Gastrocnemius medialis (tissue), 4 donors: ENCODE results near the gene EIF2S2. TPM values are rescaled to one million over a fixed set of nuclear protein-coding genes. Genes with fewer than 3 reads are reported as not detected.

Experiments used
- ATAC-seq, 2 donors: fragments of 150-250 bp; one replicate each; pipeline ENCODE4 v1.9.1; 2016
- DNase-seq, 2 donors: peaks; one replicate each; pipeline ENCODE4 v3.0.0-alpha.2; 2019
- H3K27ac ChIP-seq, 4 donors: fragments of 200-600 bp; sonication (generic); 1 replicate in 1 of 4; 2 replicates in 3 of 4; pipeline ENCODE4 v1.5.1; 2016 to 2018; ENCODE audit warnings: mild to moderate bottlenecking in 2 of 4, moderate library complexity in 1 of 4
- H3K27me3 ChIP-seq, 3 donors: fragments of 200-600 bp; sonication (generic) in 2 of 3; 1 replicate in 1 of 3; 2 replicates in 2 of 3; pipeline versions ENCODE4 v1.5.1 to v1.6.0; 2016 to 2019; ENCODE audit warnings: mild to moderate bottlenecking in 1 of 3, moderate library complexity in 1 of 3
- H3K36me3 ChIP-seq, 2 donors: fragments of 200-600 bp; sonication (generic) in 1 of 2; one replicate each; pipeline ENCODE4 v1.5.1; 2017 to 2018
- H3K4me1 ChIP-seq, 2 donors: fragments of 200-600 bp; sonication (generic) in 1 of 2; one replicate each; pipeline ENCODE4 v1.5.1; 2016 to 2017; ENCODE audit warnings: mild to moderate bottlenecking in 2 of 2
- H3K4me3 ChIP-seq, 4 donors: fragments of 200-600 bp; sonication (generic) in 3 of 4; 1 replicate in 1 of 4; 2 replicates in 3 of 4; pipeline ENCODE4 v1.5.1; 2016 to 2019; ENCODE audit warnings: mild to moderate bottlenecking in 2 of 4
- H3K9me3 ChIP-seq, 3 donors: fragments of 200-600 bp; sonication (generic) in 2 of 3; 1 replicate in 1 of 3; 2 replicates in 2 of 3; pipeline ENCODE4 v1.5.1; 2016 to 2019
- CTCF ChIP-seq, 5 experiments: fragments of 450-650 bp in 3 of 5; fragments of 200-600 bp in 2 of 5; sonication (generic) in 2 of 5; IDR thresholded peaks in 4 of 5; conservative IDR thresholded peaks in 1 of 5; 1 replicate in 4 of 5; 2 replicates in 1 of 5; pipeline ENCODE4 v1.5.1; 2016 to 2019; ENCODE audit warnings: antibody characterized with exemption in 5 of 5, mild to moderate bottlenecking in 3 of 5, moderate library complexity in 3 of 5
- POLR2A ChIP-seq, 2 donors: fragments of 450-650 bp; IDR thresholded peaks; one replicate each; pipeline ENCODE4 v1.6.1; 2017; ENCODE audit warnings: antibody characterized with exemption in 2 of 2, mild to moderate bottlenecking in 2 of 2, moderate library complexity in 2 of 2
- in situ Hi-C, 4 donors: fragments of 200-750 bp; cut with MboI; loops; one replicate each; pipeline versions ENCODE4 v1.15.0 to v1.8.0; 2017; ENCODE audit warnings: low sequenced_read_pairs in 4 of 4
- intact Hi-C: fragments of 100-400 bp; cut with DNase I; formaldehyde crosslinking; loops from one replicate; pipeline ENCODE4 v1.15.1; 2023; ENCODE audit warnings: low total_unique reads
- total RNA-seq, 4 donors: library from RNA; depleted of rRNA; stranded (reverse); fragments of >200 nt; gene quantifications; one replicate each; pipeline versions ENCODE4 v1.1.0 to v1.2.3, GENCODE V29; 2016

The EIF2S2 gene
- total RNA-seq, 4 donors from 2014 or later: 79.0 to 85.2 (median 83.9) TPM

- Histone ChIP-seq H3K4me1 (no peaks in the 10 kb centered on the region), H3K4me3 (no peak overlapping the region), H3K27me3 (no peaks in the 10 kb centered on the region), H3K9me3 (no peaks in the 10 kb centered on the region), H3K36me3 (no peaks in the 10 kb centered on the region), H3K27ac (no peak overlapping the region)
- intact Hi-C loops: no loop called here
- no peak for DNase-seq
- TF ChIP-seq CTCF (IDR thresholded peaks at IDR 0.05 in 4 of 5, conservative IDR thresholded peaks at IDR 0.05 in 1 of 5) (no peak), POLR2A (IDR thresholded peaks at IDR 0.05) (no peak)
- no peak for ATAC-seq
- in situ Hi-C loops: loop anchor here in 1 of 4 donors (25.0 kb wide), 1 partner anchor 661 kb away; no protein-coding TSS in a partner anchor
Observed at GRCh38 chr20:34123309-34123708, 11.3 kb upstream of the EIF2S2 start.

GRCh38 chr20:34122274-34122980, 10.4 kb upstream of the EIF2S2 start:
- TF ChIP-seq POLR2A (IDR thresholded peaks at IDR 0.05): no peak
- no peak for TF ChIP-seq CTCF (IDR thresholded peaks at IDR 0.05 in 4 of 5, conservative IDR thresholded peaks at IDR 0.05 in 1 of 5)
- Histone ChIP-seq H3K27me3 (no peaks in the 10 kb centered on the region), H3K9me3 (no peaks in the 10 kb centered on the region), H3K4me1 (no peaks in the 10 kb centered on the region), H3K4me3 (no peak overlapping the region), H3K27ac (no peak overlapping the region), H3K36me3 (no peaks in the 10 kb centered on the region)
- DNase-seq (no peak), ATAC-seq (no peak)
- in situ Hi-C loops: loop anchor here in 1 of 4 donors (25.0 kb wide), 1 partner anchor 660 kb away; no protein-coding TSS in a partner anchor
- intact Hi-C loops: no loop called here

- no peak overlapping the region for H3K27ac ChIP-seq
- ATAC-seq: no peak
- H3K4me1 ChIP-seq: no peaks in the 10 kb centered on the region
- intact Hi-C loops (loop anchor here (2.0 kb wide), 1 partner anchor 15 kb away; no protein-coding TSS in a partner anchor), in situ Hi-C loops (loop anchor here in 1 of 4 donors (25.0 kb wide), 1 partner anchor 658 kb away; no protein-coding TSS in a partner anchor)
- H3K36me3 ChIP-seq: no peaks in the 10 kb centered on the region
- no peaks in the 10 kb centered on the region for H3K9me3 ChIP-seq
- TF ChIP-seq POLR2A (IDR thresholded peaks at IDR 0.05) (no peak), CTCF (IDR thresholded peaks at IDR 0.05 in 4 of 5, conservative IDR thresholded peaks at IDR 0.05 in 1 of 5) (no peak)
- no peaks in the 10 kb centered on the region for H3K27me3 ChIP-seq
- DNase-seq: no peak
- H3K4me3 ChIP-seq: no peak overlapping the region
Observed at GRCh38 chr20:34120213-34120612, 8.2 kb upstream of the EIF2S2 start.

GRCh38 chr20:34115232-34115631, 3.2 kb upstream of the EIF2S2 start:
- Histone ChIP-seq H3K9me3 (no peaks in the 10 kb centered on the region), H3K27me3 (no peaks in the 10 kb centered on the region), H3K36me3 (no peaks in the 10 kb centered on the region), H3K4me1 (peaks cover 7 to 10% of the 10 kb centered on the region in 2 donors), H3K4me3 (no peak overlapping the region), H3K27ac (no peak overlapping the region)
- intact Hi-C loops (no loop called here), in situ Hi-C loops (loop anchor here in 1 of 4 donors (25.0 kb wide), 1 partner anchor 653 kb away; no protein-coding TSS in a partner anchor)
- no peak for DNase-seq
- ATAC-seq: no peak
- TF ChIP-seq POLR2A (IDR thresholded peaks at IDR 0.05) (no peak), CTCF (IDR thresholded peaks at IDR 0.05 in 4 of 5, conservative IDR thresholded peaks at IDR 0.05 in 1 of 5) (no peak)
